Chondrocyte (in vitro differentiated cells): ENCODE measurements around the gene MICAL3. TPM values are rescaled to one million over a fixed set of nuclear protein-coding genes. Genes with fewer than 3 reads are reported as not detected.
"Not testable (repeated sequence)": the region's sequence is repeated elsewhere in the genome, so short reads cannot be mapped to it uniquely, and the experiment has no call there.

Experiments
- DNase-seq: peaks from one replicate; pipeline ENCODE4 v3.0.0; 2021; ENCODE audit warnings: mixed read lengths, low spot score
- H3K27ac Mint-ChIP-seq: one replicate; pipeline ENCODE4 v1.8.0; 2021; ENCODE audit warnings: mild to moderate bottlenecking, moderate library complexity, mixed read lengths; ENCODE audit not compliant: unreplicated experiment
- H3K27me3 Mint-ChIP-seq: 2 replicates; pipeline ENCODE4 v1.8.0; 2021; ENCODE audit warnings: low read depth, mixed read lengths
- H3K36me3 Mint-ChIP-seq: 2 replicates; pipeline ENCODE4 v1.8.0; 2021; ENCODE audit warnings: low read depth, mixed read lengths
- H3K4me1 Mint-ChIP-seq: 2 replicates; pipeline ENCODE4 v1.8.0; 2021; ENCODE audit warnings: low read depth, mild to moderate bottlenecking, mixed read lengths
- H3K4me3 Mint-ChIP-seq: one replicate; pipeline ENCODE4 v1.8.0; 2021; ENCODE audit warnings: mild to moderate bottlenecking, moderate library complexity, mixed read lengths; ENCODE audit not compliant: unreplicated experiment
- H3K9me3 Mint-ChIP-seq: 2 replicates; pipeline ENCODE4 v1.8.0; 2021; ENCODE audit warnings: low read depth, mixed read lengths
- CTCF ChIP-seq: fragments of 200-600 bp; sonication (generic); IDR thresholded peaks from 2 replicates; pipeline ENCODE4 v1.5.0; 2021; ENCODE audit warnings: antibody characterized with exemption, mild to moderate bottlenecking, moderate library complexity
- total RNA-seq: library from RNA; stranded (reverse); gene quantifications from 3 replicates; pipeline ENCODE4 v1.2.1, GENCODE V29; 2021

MICAL3 gene
- total RNA-seq, 1 donor from 2014 or later, result 68.2 TPM

DNA sequence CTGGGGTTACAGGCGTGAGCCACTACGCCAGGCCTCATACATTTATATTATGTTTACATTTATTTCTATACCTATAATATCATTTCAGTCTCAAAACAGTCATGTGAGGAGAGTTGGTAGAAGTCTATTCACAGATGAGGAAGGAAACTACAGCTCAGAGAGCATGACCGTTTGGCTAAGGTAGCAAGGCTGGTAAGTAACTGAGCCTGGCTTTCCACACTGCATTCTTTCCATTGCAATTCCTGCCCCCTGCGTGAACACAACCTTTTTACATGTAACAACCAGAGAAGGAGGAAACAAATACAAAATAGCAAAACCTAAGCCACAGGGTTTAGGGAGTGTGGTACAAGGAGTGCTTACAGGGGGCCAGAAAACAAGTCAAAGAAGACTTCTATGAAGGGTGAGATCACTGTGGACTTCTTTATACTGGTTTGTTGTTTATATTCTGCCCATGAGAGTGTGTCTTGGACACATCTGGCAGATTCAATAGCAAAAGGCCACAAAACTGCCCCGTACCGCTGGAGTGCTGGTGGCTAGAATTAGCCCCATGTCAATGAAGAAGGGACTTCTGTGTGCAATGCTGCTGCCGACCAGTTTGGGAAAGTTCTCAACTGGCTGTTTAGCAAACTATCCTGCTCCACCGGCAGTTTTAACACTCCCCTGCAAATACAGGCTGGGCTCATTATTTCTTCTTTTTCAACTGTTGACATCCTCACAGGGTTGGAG is 19.0 kb downstream of the MICAL3 start:
- Mint-ChIP-seq H3K9me3 (no peaks in the 10 kb centered on the region), H3K27me3 (no peaks in the 10 kb centered on the region), H3K4me1 (peaks cover 10% of the 10 kb centered on the region), H3K36me3 (no peaks in the 10 kb centered on the region), H3K4me3 (no peak overlapping the region), H3K27ac (no peak overlapping the region)
- TF ChIP-seq CTCF, result no peak
- DNase-seq, result no peak

- Mint-ChIP-seq H3K4me1 (peaks cover 38% of the 10 kb centered on the region), H3K4me3 (peak overlapping the region; percentile 87), H3K27ac (peak overlapping the region; percentile 99)
- H3K27me3 Mint-ChIP-seq, H3K9me3 Mint-ChIP-seq, DNase-seq, H3K36me3 Mint-ChIP-seq: not testable (repeated sequence)
These were observed 22.5 kb downstream of the MICAL3 start for GRCh38 chr22:18001894-18002315.

DNA sequence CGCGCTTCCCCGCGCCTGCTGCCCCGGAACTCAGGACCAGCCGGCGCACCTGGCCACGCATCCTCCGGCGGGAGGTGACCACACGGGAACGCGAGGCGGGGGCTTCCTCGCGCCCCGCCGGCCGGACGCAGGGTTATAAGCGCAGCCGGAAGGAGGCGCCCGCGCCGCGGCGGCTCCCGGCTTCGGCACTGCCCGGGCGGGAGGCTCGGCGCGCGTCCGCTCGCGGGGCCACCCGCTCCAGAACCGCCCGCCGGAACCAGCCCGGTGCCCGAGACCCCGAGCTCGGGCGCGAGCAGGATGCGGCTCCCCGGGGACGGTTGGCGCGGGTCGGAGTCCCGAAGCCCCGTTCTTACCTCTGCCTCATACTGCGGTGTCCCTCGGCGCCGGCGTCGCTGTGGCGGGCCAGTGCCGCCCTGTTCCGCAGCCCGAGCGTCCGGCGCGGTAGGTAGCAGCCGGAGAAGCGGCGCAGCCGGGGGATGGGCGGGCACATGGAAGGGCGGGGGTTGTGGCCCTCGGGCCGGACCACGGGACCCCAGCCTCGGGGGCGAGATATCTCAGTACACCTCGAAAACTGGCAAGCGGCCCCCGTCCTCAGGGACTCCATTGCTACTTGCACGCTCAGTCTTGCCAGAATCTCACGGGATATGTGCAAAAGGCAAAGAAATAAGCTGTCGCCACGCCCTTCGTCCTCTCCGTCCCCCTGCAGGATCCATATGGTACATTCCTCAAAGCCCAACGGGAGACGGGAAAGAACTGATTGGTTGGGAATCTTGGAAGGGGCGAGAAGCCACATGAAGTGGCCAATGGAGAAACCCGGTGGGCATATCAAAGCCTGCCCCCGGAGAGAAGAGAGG is 23.1 kb downstream of the MICAL3 start:
- TF ChIP-seq CTCF, result peak; percentile 82
- Mint-ChIP-seq H3K4me1 (peaks cover 38% of the 10 kb centered on the region), H3K9me3 (no peaks in the 10 kb centered on the region), H3K36me3 (no peaks in the 10 kb centered on the region), H3K27me3 (no peaks in the 10 kb centered on the region), H3K4me3 (peak overlapping the region; percentile 87), H3K27ac (peak overlapping the region; percentile 99)
- peak; percentile 92 for DNase-seq

- Mint-ChIP-seq H3K27ac (no peak overlapping the region), H3K4me1 (peaks cover 38% of the 10 kb centered on the region), H3K36me3 (no peaks in the 10 kb centered on the region), H3K4me3 (peak overlapping the region; percentile 66), H3K27me3 (no peaks in the 10 kb centered on the region), H3K9me3 (no peaks in the 10 kb centered on the region)
- no peak for DNase-seq
- TF ChIP-seq CTCF, result no peak
These were observed 23.8 kb downstream of the MICAL3 start for GRCh38 chr22:18000441-18001039.

GRCh38 chr22:17999851-18000250 is 24.5 kb downstream of the MICAL3 start:
- H3K36me3 Mint-ChIP-seq, result no peaks in the 10 kb centered on the region
- peak overlapping the region; percentile 55 for H3K27ac Mint-ChIP-seq
- no peaks in the 10 kb centered on the region for H3K9me3 Mint-ChIP-seq
- peak overlapping the region; percentile 66 for H3K4me3 Mint-ChIP-seq
- H3K4me1 Mint-ChIP-seq, result peaks cover 35% of the 10 kb centered on the region
- no peaks in the 10 kb centered on the region for H3K27me3 Mint-ChIP-seq
- no peak for DNase-seq
- TF ChIP-seq CTCF, result no peak
